ENCODE measurements around the gene B4GALT2.

DNA sequence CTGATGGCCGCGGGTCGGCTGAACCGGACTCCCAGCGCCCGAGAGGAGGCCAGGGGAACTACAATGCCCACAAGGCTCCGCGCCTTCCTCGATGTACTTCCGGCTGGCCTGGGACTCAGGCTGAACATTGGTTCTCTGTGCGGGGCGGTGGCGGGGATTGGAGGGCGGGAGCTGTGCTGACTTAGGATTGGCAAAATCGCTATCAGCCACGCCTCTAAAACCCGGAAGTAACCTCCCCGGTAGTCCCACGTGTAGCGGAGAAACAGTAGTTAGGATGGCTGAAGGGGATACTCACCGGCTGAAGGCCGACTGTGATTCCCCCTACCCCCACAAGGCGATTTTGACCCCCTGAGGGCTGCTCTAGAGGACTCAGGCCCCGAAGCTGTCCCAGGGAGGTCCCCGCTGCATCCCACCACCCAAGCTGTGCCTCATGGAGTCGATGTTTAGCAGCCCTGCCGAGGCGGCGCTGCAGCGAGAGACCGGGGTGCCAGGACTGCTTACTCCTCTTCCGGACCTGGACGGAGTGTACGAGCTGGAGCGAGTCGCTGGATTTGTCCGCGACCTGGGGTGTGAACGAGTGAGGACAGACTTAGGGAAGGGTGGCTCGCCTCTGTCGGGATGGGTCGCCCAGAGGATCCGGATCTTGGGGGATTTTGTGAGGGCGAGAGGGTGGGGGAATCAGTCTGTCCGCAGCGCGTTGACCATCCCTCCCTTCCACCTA, 9.1 kb upstream of the B4GALT2 start, which contains the start of gene DPH2:
- TF ChIP-seq, protein P1, sequence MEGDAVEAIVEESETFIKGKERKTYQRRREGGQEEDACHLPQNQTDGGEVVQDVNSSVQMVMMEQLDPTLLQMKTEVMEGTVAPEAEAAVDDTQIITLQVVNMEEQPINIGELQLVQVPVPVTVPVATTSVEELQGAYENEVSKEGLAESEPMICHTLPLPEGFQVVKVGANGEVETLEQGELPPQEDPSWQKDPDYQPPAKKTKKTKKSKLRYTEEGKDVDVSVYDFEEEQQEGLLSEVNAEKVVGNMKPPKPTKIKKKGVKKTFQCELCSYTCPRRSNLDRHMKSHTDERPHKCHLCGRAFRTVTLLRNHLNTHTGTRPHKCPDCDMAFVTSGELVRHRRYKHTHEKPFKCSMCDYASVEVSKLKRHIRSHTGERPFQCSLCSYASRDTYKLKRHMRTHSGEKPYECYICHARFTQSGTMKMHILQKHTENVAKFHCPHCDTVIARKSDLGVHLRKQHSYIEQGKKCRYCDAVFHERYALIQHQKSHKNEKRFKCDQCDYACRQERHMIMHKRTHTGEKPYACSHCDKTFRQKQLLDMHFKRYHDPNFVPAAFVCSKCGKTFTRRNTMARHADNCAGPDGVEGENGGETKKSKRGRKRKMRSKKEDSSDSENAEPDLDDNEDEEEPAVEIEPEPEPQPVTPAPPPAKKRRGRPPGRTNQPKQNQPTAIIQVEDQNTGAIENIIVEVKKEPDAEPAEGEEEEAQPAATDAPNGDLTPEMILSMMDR (IDR thresholded peaks at IDR 0.05; ENCODE audit: insufficient read depth, low read length, poor library complexity, severe bottlenecking): no peak
- no peak for TF ChIP-seq EZH2phosphoT487 (conservative IDR thresholded peaks at IDR 0.05; ENCODE audit: low read length)
